ENCODE data around the gene ANKMY1. TPM values are rescaled to one million over a fixed set of nuclear protein-coding genes. Genes with fewer than 3 reads are reported as not detected.

ANKMY1 gene
- total and polyA plus RNA-seq, 2 of the 8 experiments (the other 6 are each of a cell fraction or from before 2014, with no cell fraction given): 4.5 to 4.8 TPM

GRCh38 chr2:240503375-240503774 is 54.4 kb downstream of the ANKMY1 start:
- no peak overlapping the region for H4K5ac ChIP-seq (ENCODE audit: insufficient read length, low read depth, low read length)
- no peak overlapping the region for H2BK20ac ChIP-seq (ENCODE audit: low read length)
- H2BK5ac ChIP-seq (ENCODE audit: low read depth, low read length): no peak overlapping the region
- H3K4me3 ChIP-seq (ENCODE audit: extremely low read depth in 1 of 4, insufficient read depth in 2 of 4, low read depth in 3 of 4, low read length in 4 of 4): no peak overlapping the region
- no peak overlapping the region for H4K91ac ChIP-seq (replicated peaks; ENCODE audit: insufficient read length, low read length)
- TF ChIP-seq BCL11A (IDR thresholded peaks at IDR 0.05; ENCODE audit: low read depth in 2 of 2, low read length in 2 of 2) (no peak), RXRA (IDR thresholded peaks at IDR 0.05; ENCODE audit: insufficient read depth, low read depth, low read length) (no peak), KDM4A (IDR thresholded peaks at IDR 0.05; ENCODE audit: low read depth, low read length, severe bottlenecking) (no peak), EGR1 (IDR thresholded peaks at IDR 0.05; ENCODE audit: borderline replicate concordance, low read depth, low read length) (no peak), POLR2A (IDR thresholded peaks at IDR 0.05; ENCODE audit: control extremely low read depth in 1 of 2, low read depth in 2 of 2, low read length in 2 of 2) (no peak)
- no peaks in the 10 kb centered on the region for H3K23me2 ChIP-seq (ENCODE audit: low read depth, low read length)
- no peak overlapping the region for H2AFZ ChIP-seq (ENCODE audit: low read length)
- FAIRE-seq (no peak), DNase-seq (ENCODE audit: low read depth in 1 of 2, low spot score in 2 of 2) (no peak)
- no peak overlapping the region for H3K56ac ChIP-seq (replicated peaks; ENCODE audit: insufficient read length, low read depth, low read length)
- 93% methylated on average over 7 of the region's 9 CpGs; no CpG with 5 or more reads in 1 of the 2 experiments for WGBS, 2 experiments (ENCODE audit: extremely low coverage in 1 of 2, insufficient coverage in 1 of 2, insufficient read length in 1 of 2, insufficient replicate concordance in 2 of 2, low coverage in 1 of 2, low lambda C conversion rate in 2 of 2, missing lambda C conversion rate in 1 of 2)
- no peak overlapping the region for H2BK120ac ChIP-seq (replicated peaks; ENCODE audit: low read depth, low read length)
- H4K20me1 ChIP-seq (replicated peaks in 1 of 2; ENCODE audit: control insufficient read depth in 1 of 2, insufficient read depth in 2 of 2, low read length in 2 of 2): peaks cover 0 to 3% of the 10 kb centered on the region in 2 experiments
- no peak overlapping the region for H3K9ac ChIP-seq (replicated peaks in 1 of 4; ENCODE audit: extremely low read depth in 1 of 4, low read depth in 3 of 4, low read length in 3 of 4)
- H2AK5ac ChIP-seq (ENCODE audit: low read depth, low read length): no peak overlapping the region
- no peak overlapping the region for H3K27ac ChIP-seq (ENCODE audit: low read depth, low read length)
- no peaks in the 10 kb centered on the region for H3K79me1 ChIP-seq (ENCODE audit: low read depth, low read length)
- CTCF ChIA-PET (ENCODE audit: partially characterized antibody): interaction anchor here (1.2 kb wide), 1 partner anchor 11 kb away, joined by 4 read pairs; no protein-coding TSS in a partner anchor
- no peak overlapping the region for H3K14ac ChIP-seq (ENCODE audit: insufficient read length)
- H3K9me3 ChIP-seq (ENCODE audit: insufficient read depth in 2 of 2, low read depth in 1 of 2, low read length in 1 of 2): no peaks in the 10 kb centered on the region
- H2BK12ac ChIP-seq (ENCODE audit: low read depth, low read length): no peak overlapping the region
- H3K23ac ChIP-seq (ENCODE audit: insufficient read length): no peak overlapping the region
- POLR2A ChIA-PET (ENCODE audit: partially characterized antibody): no interaction called here
- H4K8ac ChIP-seq (ENCODE audit: extremely low read depth, insufficient read depth, low read length): no peak overlapping the region
- H3K4me2 ChIP-seq (ENCODE audit: insufficient read depth in 1 of 2, low read depth in 2 of 2, low read length in 2 of 2): no peak overlapping the region
- H3K27me3 ChIP-seq (replicated peaks in 1 of 4; ENCODE audit: control insufficient read depth in 3 of 4, extremely low read depth in 1 of 4, insufficient read depth in 3 of 4, low read length in 3 of 4): peaks cover 0 to 2% (median 0%) of the 10 kb centered on the region in 4 experiments; a peak in 1 of 7 replicates
- no peak overlapping the region for H3K4ac ChIP-seq (replicated peaks; ENCODE audit: insufficient read length, low read depth, low read length)
- no peaks in the 10 kb centered on the region for H3K4me1 ChIP-seq (replicated peaks in 1 of 4; ENCODE audit: control insufficient read depth in 3 of 4, insufficient read depth in 4 of 4, low read length in 3 of 4)
- H3K79me2 ChIP-seq (ENCODE audit: control insufficient read depth in 1 of 2, insufficient read depth in 2 of 2, low read length in 2 of 2): no peaks in the 10 kb centered on the region
- no peak overlapping the region for H3K18ac ChIP-seq (ENCODE audit: extremely low read depth, low read length)
- H3K36me3 ChIP-seq (ENCODE audit: control insufficient read depth in 2 of 4, insufficient read depth in 4 of 4, low read length in 3 of 4): no peaks in the 10 kb centered on the region
- H2BK15ac ChIP-seq (ENCODE audit: low read length): no peak overlapping the region
